GM12801 (cell line): Measurements from ENCODE around the gene SRPX2.

Experiments
- TF ChIP-seq, protein P1 (sequence below): IDR thresholded peaks from one replicate; pipeline ENCODE4 v1.5.1; 2011; ENCODE audit warnings: control low read depth; ENCODE audit not compliant: insufficient read length; ENCODE audit errors: extremely low read depth

The SRPX2 gene, protein sequence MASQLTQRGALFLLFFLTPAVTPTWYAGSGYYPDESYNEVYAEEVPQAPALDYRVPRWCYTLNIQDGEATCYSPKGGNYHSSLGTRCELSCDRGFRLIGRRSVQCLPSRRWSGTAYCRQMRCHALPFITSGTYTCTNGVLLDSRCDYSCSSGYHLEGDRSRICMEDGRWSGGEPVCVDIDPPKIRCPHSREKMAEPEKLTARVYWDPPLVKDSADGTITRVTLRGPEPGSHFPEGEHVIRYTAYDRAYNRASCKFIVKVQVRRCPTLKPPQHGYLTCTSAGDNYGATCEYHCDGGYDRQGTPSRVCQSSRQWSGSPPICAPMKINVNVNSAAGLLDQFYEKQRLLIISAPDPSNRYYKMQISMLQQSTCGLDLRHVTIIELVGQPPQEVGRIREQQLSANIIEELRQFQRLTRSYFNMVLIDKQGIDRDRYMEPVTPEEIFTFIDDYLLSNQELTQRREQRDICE

DNA sequence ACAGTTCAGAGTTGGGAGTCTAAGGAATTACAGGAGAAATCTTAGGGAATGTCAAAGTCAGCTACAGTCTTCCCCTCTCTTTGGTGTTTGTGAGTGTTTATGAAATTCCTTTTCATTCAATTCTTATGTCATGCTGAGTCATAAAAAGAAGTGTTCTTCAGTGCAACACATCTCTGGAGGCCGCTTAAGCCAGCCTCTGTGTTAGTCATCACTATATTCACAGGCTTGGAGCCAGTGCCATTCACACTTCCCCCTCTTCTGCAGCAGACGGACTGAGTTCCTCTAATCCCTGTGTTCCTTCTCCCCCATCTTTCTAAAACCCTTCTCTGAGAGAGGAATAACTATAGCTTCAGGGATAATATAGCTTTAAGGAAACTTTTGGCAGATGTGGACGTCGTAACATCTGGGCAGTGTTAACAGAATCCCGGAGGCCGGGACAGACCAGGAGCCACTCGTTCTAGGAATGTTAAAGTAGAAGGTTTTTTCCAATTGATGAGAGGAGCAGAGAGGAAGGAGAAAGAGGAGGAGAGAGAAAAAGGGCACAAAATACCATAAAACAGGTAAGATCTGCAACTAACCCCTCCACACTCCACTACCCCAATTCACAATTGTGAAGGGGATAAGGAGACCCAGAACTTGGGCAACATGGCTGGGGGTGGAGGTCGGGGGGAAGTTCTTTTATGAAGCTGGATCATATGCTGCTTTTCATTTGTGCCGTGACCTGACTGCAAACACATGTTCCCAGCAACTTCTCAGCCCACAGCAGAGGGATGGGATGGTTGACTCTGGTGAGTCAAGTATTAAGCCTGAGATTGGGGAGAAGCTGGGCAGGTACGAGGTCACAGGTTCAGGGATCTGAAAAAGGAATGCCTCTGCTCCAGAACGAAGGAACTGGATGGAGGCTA is at the start of gene SRPX2:
Gene SRPX2, plus strand, starts transcription at position 244 of the 905 bp plus-strand sequence. CDS start 2,124 bp downstream, outside the sequence.
- TF ChIP-seq, protein P1, sequence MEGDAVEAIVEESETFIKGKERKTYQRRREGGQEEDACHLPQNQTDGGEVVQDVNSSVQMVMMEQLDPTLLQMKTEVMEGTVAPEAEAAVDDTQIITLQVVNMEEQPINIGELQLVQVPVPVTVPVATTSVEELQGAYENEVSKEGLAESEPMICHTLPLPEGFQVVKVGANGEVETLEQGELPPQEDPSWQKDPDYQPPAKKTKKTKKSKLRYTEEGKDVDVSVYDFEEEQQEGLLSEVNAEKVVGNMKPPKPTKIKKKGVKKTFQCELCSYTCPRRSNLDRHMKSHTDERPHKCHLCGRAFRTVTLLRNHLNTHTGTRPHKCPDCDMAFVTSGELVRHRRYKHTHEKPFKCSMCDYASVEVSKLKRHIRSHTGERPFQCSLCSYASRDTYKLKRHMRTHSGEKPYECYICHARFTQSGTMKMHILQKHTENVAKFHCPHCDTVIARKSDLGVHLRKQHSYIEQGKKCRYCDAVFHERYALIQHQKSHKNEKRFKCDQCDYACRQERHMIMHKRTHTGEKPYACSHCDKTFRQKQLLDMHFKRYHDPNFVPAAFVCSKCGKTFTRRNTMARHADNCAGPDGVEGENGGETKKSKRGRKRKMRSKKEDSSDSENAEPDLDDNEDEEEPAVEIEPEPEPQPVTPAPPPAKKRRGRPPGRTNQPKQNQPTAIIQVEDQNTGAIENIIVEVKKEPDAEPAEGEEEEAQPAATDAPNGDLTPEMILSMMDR = no peak

DNA sequence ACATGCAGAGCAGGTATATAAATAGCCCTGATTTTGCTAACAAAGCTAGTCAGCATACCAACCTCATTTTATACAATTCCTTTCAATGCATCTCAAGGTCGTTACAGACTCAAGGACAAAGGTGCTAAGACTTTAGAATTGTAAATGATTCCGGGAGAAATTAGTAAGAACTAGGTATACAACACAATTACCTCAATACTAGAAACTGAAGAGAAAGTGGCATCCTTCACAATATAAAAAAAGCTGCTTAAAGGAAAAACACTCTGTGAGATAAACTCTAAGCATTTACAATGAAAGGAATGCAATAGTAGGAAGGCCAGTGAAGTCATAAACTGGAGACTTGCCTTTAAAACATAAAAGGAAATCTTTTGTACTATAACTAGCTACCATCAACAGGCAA is 47.4 kb upstream of the SRPX2 start:
- TF ChIP-seq, protein P1 = no peak

DNA sequence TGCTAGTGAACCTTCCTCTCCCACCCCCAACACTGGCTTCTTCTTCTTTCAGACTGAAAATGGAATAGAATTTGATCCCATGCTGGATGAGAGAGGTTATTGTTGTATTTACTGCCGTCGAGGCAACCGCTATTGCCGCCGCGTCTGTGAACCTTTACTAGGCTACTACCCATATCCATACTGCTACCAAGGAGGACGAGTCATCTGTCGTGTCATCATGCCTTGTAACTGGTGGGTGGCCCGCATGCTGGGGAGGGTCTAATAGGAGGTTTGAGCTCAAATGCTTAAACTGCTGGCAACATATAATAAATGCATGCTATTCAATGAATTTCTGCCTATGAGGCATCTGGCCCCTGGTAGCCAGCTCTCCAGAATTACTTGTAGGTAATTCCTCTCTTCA is 44.5 kb upstream of the SRPX2 start:
- TF ChIP-seq, protein P1 = no peak

DNA sequence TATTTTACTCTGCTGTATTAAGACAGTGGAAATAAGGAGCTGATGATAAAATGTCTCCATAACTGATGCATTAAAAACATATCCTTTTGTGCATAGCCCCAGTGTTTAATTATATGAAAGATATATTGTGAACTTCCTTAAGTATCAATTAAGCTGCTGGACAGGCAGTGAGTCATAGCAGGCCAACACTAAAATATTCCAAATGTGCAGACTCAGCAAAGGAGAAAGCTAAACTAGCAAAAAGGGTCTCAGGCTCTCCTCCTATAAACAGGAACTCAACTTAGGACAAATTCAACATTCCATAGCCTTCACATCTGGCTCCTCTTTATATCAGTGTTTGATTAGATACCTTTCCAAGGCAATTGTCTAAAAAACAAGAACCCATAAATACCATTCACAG is 43.7 kb upstream of the SRPX2 start:
- TF ChIP-seq, protein P1 = no peak

DNA sequence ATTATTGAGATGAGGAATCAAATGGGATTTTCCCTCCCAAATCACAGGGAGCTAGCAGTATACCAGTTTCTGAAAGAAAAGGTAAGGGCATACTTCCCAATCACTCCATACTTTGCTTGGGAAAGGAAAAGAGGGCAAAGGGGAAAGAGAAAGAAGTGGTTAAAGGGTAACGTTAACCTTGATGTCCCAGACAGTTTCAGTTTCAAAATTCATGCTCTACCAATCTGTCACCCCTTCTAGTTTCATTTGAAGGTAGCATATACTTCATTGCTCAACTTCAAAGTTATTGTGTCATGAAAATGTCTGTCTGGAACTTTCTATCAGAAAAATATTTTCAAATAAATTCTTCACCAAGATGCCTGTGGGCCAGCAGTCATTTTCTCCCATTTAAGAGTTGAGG is 43.2 kb upstream of the SRPX2 start:
- TF ChIP-seq, protein P1 = no peak

DNA sequence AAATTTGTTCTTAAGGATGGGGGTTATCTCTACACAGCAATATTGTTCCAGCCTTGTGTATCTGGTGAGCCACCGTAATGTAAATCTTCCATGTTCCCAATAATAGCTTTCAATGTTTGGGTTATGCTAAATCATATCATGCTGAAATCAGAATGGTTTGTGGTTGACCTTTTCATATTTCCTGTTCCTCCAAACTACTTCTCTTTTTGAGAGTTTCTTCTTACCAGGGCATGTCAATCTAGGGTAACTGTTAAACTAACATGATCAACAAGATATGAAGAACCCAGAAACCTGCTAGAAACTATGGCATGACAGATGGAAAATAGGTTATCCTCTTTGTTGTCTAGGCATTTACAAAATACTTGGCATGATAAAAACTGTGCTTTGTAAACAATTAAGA is 37.2 kb upstream of the SRPX2 start:
- TF ChIP-seq, protein P1 = no peak

DNA sequence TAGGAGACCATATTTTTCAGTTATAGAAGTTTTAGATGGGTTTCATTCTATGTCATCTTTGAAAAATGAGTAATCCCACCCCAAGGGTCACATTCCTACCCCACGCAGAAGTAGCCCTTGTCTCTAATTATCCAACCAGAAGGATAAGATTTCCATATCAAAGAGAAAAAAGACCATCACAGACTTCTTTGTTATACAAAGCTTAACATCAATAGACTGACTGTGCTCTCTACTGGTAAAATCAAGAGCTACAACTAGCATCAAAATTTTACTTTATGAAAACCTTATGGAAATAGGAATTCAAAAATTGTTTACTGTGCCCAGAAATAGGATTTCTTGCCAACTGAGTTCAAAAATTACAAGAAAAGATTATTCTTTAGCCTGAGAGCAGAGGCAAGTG is 34.4 kb upstream of the SRPX2 start:
- TF ChIP-seq, protein P1 = no peak
